GM19468 (cell line): ENCODE data around the gene SEC16B.
"Not testable (repeated sequence)": the region's sequence is repeated elsewhere in the genome, so short reads cannot be mapped to it uniquely, and the experiment has no call there.

ENCODE experiments used
- ATAC-seq: cut with Tn5 transposase; IDR thresholded peaks from one replicate; pipeline ENCODE4 v1.9.1; 2021; ENCODE audit warnings: mild to moderate bottlenecking, moderate library complexity, moderate number of reproducible peaks; ENCODE audit not compliant: unreplicated experiment; ENCODE audit errors: extremely low read depth

Gene SEC16B

GRCh38 chr1:177969825-177970371 is at the start of gene SEC16B:
TSS of gene SEC16B (minus strand) at chr1:177970058. CDS start at chr1:177967981, 2,077 bp downstream.
- ATAC-seq: no peak

GRCh38 chr1:178019622-178020021 is 49.8 kb upstream of the SEC16B start:
- no peak for ATAC-seq

- no peak for ATAC-seq
Measured at GRCh38 chr1:178019208-178019607, 49.4 kb upstream of the SEC16B start.

GRCh38 chr1:178017517-178017916 is 47.7 kb upstream of the SEC16B start:
- no peak for ATAC-seq

- ATAC-seq: no peak
Measured at GRCh38 chr1:178011864-178012503, 42.1 kb upstream of the SEC16B start.

DNA sequence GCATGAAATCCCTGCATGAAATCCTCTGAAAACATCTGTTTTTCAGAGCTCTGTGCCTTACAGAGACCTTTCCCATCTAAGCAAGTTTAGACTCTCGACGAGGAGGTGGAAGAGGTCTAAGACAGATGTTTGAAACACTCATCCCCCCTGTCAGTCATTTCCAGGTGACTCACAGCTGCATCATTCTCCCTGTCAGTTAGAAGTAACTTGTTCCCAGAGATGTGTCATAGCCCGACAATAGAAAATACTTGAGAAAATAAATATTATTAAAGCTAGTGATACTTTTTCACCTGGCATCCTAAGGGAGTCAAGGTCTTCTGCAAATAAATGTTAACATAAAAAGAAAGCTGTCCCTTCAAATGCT is 41.6 kb upstream of the SEC16B start:
- no peak for ATAC-seq

- no peak for ATAC-seq
Measured at GRCh38 chr1:178010674-178011464, 41.0 kb upstream of the SEC16B start.

- no peak for ATAC-seq
Measured at GRCh38 chr1:178006043-178006442, 36.2 kb upstream of the SEC16B start.

- ATAC-seq: no peak
Measured at GRCh38 chr1:178005450-178005849, 35.6 kb upstream of the SEC16B start.

DNA sequence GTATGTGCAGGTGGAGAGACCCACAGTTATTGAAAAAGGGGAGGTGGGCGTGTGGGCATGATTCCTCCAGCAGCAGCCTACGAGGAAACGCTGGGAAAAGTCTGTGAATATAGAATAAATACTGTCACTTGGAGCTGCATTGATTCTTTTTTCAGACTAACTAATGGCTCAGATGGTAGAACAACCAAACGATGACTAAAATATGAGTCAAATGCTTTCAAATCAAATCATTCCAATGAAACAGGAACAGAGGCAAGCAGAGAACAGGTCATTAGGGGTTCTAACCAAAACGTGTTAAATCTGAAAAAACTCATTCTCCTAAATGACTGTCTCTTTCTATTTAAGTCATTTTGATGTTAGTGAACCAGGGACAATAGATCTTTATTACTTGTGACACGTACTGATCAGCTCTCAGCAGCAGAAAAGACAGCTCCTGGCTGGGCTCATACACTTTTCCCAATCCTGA is 35.1 kb upstream of the SEC16B start:
- no peak for ATAC-seq

DNA sequence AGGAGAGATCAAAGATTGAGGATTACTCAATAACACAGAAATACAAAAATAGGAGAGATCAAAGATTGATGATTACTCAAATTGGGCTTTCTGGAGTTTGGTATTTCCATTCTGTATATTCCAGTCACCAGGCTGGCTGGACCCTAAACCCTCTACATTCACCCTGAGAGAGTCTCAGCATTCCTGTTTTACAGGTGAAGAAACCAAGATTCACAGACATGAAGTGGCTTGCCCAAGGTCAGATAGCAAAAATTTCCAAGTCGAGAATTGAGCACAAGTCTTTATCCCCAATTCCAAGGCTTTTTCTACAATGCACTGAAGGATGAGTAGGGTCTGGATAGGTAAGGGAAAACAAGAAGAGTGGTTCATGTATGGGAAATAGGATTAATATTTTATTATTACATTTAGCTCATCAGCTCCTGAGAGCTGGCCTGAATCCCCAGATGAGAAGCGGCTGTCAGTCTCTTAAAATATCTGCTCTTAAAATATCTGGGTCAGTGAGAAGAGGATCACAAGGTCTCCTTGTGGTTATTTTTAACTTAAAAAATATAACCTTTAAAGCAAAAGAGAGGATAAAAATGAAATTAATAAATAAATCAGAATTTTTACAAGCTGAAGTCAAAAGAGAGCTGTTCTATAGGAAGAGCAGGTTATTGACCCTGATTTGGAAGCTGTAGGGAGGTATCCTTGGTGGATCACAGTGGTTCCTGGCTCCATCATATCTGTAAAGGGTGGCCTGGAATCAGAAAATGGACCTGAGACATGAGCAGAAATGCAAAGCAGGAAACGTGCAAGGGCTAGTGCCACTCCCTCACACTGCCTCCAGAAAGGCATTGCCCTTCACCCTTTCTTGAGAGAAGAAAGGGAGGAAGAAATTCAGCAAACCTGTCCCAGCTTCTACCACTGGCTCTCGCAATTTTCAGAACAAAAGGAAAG is 29.1 kb upstream of the SEC16B start:
- ATAC-seq: no peak

- no peak for ATAC-seq
Measured at GRCh38 chr1:177996957-177997356, 27.1 kb upstream of the SEC16B start.

- ATAC-seq: no peak
Measured at GRCh38 chr1:177995369-177995768, 25.5 kb upstream of the SEC16B start.

DNA sequence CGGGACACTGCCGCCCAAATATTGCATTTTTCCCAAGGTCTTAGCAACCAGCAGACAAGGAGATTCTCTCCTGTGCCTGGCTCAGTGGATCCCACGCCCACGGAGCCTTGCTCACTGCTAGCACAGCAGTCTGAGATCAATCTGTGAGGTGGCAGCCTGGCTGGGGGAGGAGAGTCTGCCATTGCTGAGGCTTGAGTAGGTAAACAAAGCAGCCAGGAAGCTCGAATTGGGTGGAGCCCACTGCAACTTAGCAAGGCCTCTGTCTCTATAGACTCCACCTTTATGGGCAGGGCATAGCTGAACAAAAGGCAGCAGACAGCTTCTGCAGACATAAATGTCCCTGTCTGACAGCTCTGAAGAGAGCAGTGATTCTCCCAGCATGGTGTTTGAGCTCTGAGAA is 16.4 kb upstream of the SEC16B start:
- ATAC-seq: not testable (repeated sequence)

DNA sequence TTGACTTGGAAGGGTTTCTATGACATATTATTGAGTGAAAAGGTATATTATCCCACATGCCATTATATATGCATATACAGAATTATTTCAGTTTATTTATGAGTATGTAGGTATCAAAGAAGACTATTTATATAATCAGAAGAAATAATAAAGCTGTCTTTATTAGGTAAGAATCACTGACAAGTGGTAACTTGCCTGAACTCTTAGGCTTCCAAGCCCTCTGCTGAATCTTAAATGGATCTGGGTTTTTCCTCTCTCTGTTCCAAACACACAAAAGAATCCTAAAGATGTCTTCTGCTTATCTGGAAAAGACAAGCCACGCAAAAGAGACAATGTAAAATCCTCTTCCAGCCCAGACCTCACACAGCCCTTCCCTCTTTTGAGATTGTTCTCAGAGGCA is 14.9 kb upstream of the SEC16B start:
- ATAC-seq: no peak

GRCh38 chr1:177984136-177984525 is 14.3 kb upstream of the SEC16B start:
- no peak for ATAC-seq

DNA sequence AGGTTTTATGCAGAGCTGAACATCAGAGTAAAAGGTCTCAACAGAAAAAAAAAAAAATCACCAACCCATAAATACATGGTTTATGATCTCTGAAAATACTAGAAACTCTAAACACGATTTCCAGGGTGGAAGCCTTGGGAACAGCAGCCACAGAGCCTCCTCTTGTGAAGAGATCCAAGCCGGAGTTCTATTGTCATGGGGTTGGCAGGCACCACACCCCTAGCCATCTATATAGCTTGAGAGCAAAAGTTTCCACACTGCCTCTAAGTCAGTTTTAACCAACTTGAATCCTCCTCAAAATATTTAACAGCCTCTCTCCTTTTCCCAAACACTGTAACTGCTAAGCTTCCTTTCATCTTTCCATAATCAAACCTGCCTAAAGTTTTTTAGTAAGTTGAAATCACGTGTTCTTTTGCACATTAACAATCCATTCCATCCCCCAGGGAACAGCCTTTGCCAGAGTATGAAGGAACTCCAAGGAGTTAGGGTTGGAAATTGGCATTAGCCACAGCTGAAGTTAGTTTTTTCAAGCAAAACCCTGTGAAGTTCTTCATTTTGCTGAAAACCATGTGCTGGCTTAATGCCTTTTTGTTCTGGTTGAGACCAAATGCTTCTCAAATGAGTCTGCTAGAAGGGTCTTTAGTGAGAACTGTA is 13.8 kb upstream of the SEC16B start:
- ATAC-seq: no peak

- ATAC-seq: no peak
Measured at GRCh38 chr1:177983077-177983476, 13.2 kb upstream of the SEC16B start.

DNA sequence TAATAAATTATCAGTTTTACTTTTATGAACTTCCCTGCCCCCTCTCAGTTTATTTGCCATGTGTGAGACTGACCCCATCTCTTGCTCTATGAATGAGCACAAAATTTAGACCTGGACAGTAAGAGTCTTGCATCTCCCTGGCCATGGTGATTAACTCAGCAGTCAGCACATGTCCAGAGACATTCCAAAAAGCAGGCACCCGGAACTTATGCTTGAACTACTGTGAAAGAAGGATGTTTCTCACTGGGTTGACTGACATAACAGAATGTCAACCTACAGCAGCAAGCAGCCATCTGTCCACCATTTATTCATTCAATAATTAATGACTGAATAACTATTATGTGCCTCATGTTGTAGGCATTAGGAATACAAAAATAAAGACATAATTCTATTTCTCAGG is 11.3 kb upstream of the SEC16B start:
- no peak for ATAC-seq

GRCh38 chr1:177979272-177979671 is 9.4 kb upstream of the SEC16B start:
- no peak for ATAC-seq
